H1 (cell line): Measurements from ENCODE around the gene RCAN3. TPM values are rescaled to one million over a fixed set of nuclear protein-coding genes. Genes with fewer than 3 reads are reported as not detected.

ENCODE experiments used
- CTCF ChIA-PET: fragments of 300-600 bp; sonication (Branson Sonifier 250); formaldehyde crosslinking; loops from one replicate; lab custom pipeline; 2021; ENCODE audit not compliant: partially characterized antibody; lab: Charles Lee
- POLR2A ChIA-PET: fragments of 300-600 bp; sonication (Branson Sonifier 250); formaldehyde crosslinking; loops from one replicate; lab custom pipeline; 2021; ENCODE audit warnings: inconsistent platforms; ENCODE audit not compliant: partially characterized antibody; lab: Charles Lee
- DNase-seq, 2 experiments: peaks; one replicate each; pipeline versions ENCODE4 v3.0.0 to v3.0.0-alpha.2; 2010 to 2022; ENCODE audit warnings: low spot score in 2 of 2, low read depth in 1 of 2, mixed read lengths in 1 of 2
- FAIRE-seq: peaks from 2 replicates; lab custom pipeline; 2011; peaks lifted over from hg19 to GRCh38; lab: Jason Lieb, UNC
- H2AFZ ChIP-seq: 2 replicates; pipeline ENCODE4 v1.8.1; 2012; ENCODE audit warnings: low read length, inconsistent platforms
- H2AK5ac ChIP-seq: 2 replicates; pipeline ENCODE4 v1.6.1; 2013; ENCODE audit warnings: low read depth, low read length
- H2BK120ac ChIP-seq: replicated peaks from 2 replicates; pipeline ENCODE3; 2013; ENCODE audit warnings: low read depth, low read length, inconsistent platforms
- H2BK12ac ChIP-seq: 2 replicates; pipeline ENCODE4 v1.6.1; 2013; ENCODE audit warnings: low read depth, low read length
- H2BK15ac ChIP-seq: 2 replicates; pipeline ENCODE4 v1.6.1; 2013; ENCODE audit warnings: low read length
- H2BK20ac ChIP-seq: 2 replicates; pipeline ENCODE4 v1.6.1; 2013; ENCODE audit warnings: low read length
- H2BK5ac ChIP-seq: 2 replicates; pipeline ENCODE4 v1.6.1; 2013; ENCODE audit warnings: low read depth, low read length
- H3K14ac ChIP-seq: 2 replicates; pipeline ENCODE4 v1.6.1; 2013; ENCODE audit warnings: inconsistent platforms; ENCODE audit not compliant: insufficient read length
- H3K18ac ChIP-seq: 2 replicates; pipeline ENCODE4 v1.6.1; 2013; ENCODE audit warnings: low read length; ENCODE audit errors: extremely low read depth
- H3K23ac ChIP-seq: 2 replicates; pipeline ENCODE4 v1.6.1; 2013; ENCODE audit warnings: inconsistent platforms; ENCODE audit not compliant: insufficient read length
- H3K23me2 ChIP-seq: 2 replicates; pipeline ENCODE4 v1.6.1; 2013; ENCODE audit warnings: low read depth, low read length
- H3K27ac ChIP-seq: 2 replicates; pipeline ENCODE4 v1.6.1; 2011; ENCODE audit warnings: low read depth, low read length, inconsistent platforms
- H3K27me3 ChIP-seq, 4 experiments: replicated peaks in 1 of 4; 1 replicate in 1 of 4; 2 replicates in 3 of 4; pipeline versions ENCODE4 v1.6.1 to v1.8.1; 2011 to 2013; ENCODE audit warnings: low read length in 3 of 4, mild to moderate bottlenecking in 3 of 4, inconsistent platforms in 2 of 4, mixed read lengths in 2 of 4, moderate library complexity in 1 of 4; ENCODE audit not compliant: control insufficient read depth in 3 of 4, insufficient read depth in 3 of 4; ENCODE audit errors: extremely low read depth in 1 of 4
- H3K36me3 ChIP-seq, 4 experiments: 2 replicates each; pipeline versions ENCODE4 v1.6.1 to v1.8.1; 2011 to 2013; ENCODE audit warnings: mild to moderate bottlenecking in 4 of 4, low read length in 3 of 4, moderate library complexity in 2 of 4, control low read depth in 1 of 4, inconsistent platforms in 1 of 4; ENCODE audit not compliant: insufficient read depth in 4 of 4, control insufficient read depth in 2 of 4
- H3K4ac ChIP-seq: replicated peaks from 2 replicates; pipeline ENCODE3; 2013; ENCODE audit warnings: low read length, low read depth, mixed read lengths, inconsistent platforms; ENCODE audit not compliant: insufficient read length
- H3K4me1 ChIP-seq, 4 experiments: replicated peaks in 1 of 4; 1 replicate in 1 of 4; 2 replicates in 3 of 4; pipeline versions ENCODE4 v1.6.1 to v1.8.1; 2011 to 2013; ENCODE audit warnings: low read length in 3 of 4, inconsistent platforms in 2 of 4, mixed read lengths in 1 of 4; ENCODE audit not compliant: insufficient read depth in 4 of 4, control insufficient read depth in 3 of 4
- H3K4me2 ChIP-seq, 2 experiments: 2 replicates each; pipeline versions ENCODE4 v1.6.1 to v1.8.1; 2011 to 2013; ENCODE audit warnings: low read depth in 2 of 2, low read length in 2 of 2, control low read depth in 1 of 2, inconsistent platforms in 1 of 2, mild to moderate bottlenecking in 1 of 2; ENCODE audit not compliant: insufficient read depth in 1 of 2
- H3K4me3 ChIP-seq, 4 experiments: fragments of 200-600, 300-600 bp in 1 of 4; sonication (generic), shearing (Covaris generic), sonication (Bioruptor Twin) in 1 of 4; 2 replicates each; pipeline versions ENCODE4 v1.5.1 to v1.8.1; 2011 to 2016; ENCODE audit warnings: low read length in 4 of 4, low read depth in 3 of 4, control low read depth in 2 of 4, inconsistent platforms in 2 of 4, mild to moderate bottlenecking in 2 of 4, mixed read lengths in 1 of 4, moderate library complexity in 1 of 4; ENCODE audit not compliant: insufficient read depth in 2 of 4; ENCODE audit errors: extremely low read depth in 1 of 4
- H3K56ac ChIP-seq: replicated peaks from 2 replicates; pipeline ENCODE3; 2013; ENCODE audit warnings: low read depth, mild to moderate bottlenecking, mixed read lengths, low read length, inconsistent platforms; ENCODE audit not compliant: insufficient read length
- H3K79me1 ChIP-seq: 2 replicates; pipeline ENCODE4 v1.6.1; 2013; ENCODE audit warnings: low read depth, low read length, control low read depth
- H3K79me2 ChIP-seq, 2 experiments: 2 replicates each; pipeline versions ENCODE4 v1.6.1 to v1.8.1; 2012 to 2013; ENCODE audit warnings: low read length in 2 of 2, mild to moderate bottlenecking in 2 of 2, inconsistent platforms in 1 of 2; ENCODE audit not compliant: insufficient read depth in 2 of 2, control insufficient read depth in 1 of 2
- H3K9ac ChIP-seq, 4 experiments: replicated peaks in 1 of 4; 1 replicate in 1 of 4; 2 replicates in 3 of 4; pipeline versions ENCODE4 v1.6.1 to v1.8.1; 2011 to 2013; ENCODE audit warnings: low read depth in 3 of 4, low read length in 3 of 4, control low read depth in 2 of 4, mild to moderate bottlenecking in 2 of 4, moderate library complexity in 2 of 4, inconsistent platforms in 1 of 4; ENCODE audit errors: extremely low read depth in 1 of 4
- H3K9me3 ChIP-seq, 2 experiments: 2 replicates each; pipeline versions ENCODE4 v1.6.1 to v1.8.1; 2012 to 2013; ENCODE audit warnings: mild to moderate bottlenecking in 2 of 2, moderate library complexity in 2 of 2, control low read depth in 1 of 2, inconsistent platforms in 1 of 2, low read depth in 1 of 2, low read length in 1 of 2, mixed read lengths in 1 of 2; ENCODE audit not compliant: insufficient read depth in 2 of 2
- H4K20me1 ChIP-seq, 2 experiments: replicated peaks in 1 of 2; 2 replicates each; pipeline versions ENCODE3 to v1.8.1; 2011 to 2013; ENCODE audit warnings: inconsistent platforms in 2 of 2, low read length in 2 of 2, mild to moderate bottlenecking in 1 of 2; ENCODE audit not compliant: insufficient read depth in 2 of 2, control insufficient read depth in 1 of 2
- H4K5ac ChIP-seq: 2 replicates; pipeline ENCODE4 v1.6.1; 2013; ENCODE audit warnings: low read length, low read depth, mixed read lengths, inconsistent platforms; ENCODE audit not compliant: insufficient read length
- H4K8ac ChIP-seq: 2 replicates; pipeline ENCODE4 v1.8.0; 2013; ENCODE audit warnings: mild to moderate bottlenecking, moderate library complexity, low read length, inconsistent platforms; ENCODE audit not compliant: insufficient read depth; ENCODE audit errors: extremely low read depth
- H4K91ac ChIP-seq: replicated peaks from 2 replicates; pipeline ENCODE3; 2013; ENCODE audit warnings: low read length, mixed read lengths, inconsistent platforms; ENCODE audit not compliant: insufficient read length
- ASH2L ChIP-seq: fragments of 200-600, 300-600 bp; sonication (generic); IDR thresholded peaks from one replicate; pipeline ENCODE4 v1.7.1; 2017; ENCODE audit warnings: low read length
- CEBPB ChIP-seq: IDR thresholded peaks from 2 replicates; pipeline ENCODE4 v1.6.1; 2012; ENCODE audit warnings: low read depth, low read length
- CTCF ChIP-seq, 3 experiments: IDR thresholded peaks; 1 replicate in 2 of 3; 2 replicates in 1 of 3; pipeline versions ENCODE4 v1.5.1 to v1.6.1; 2011; ENCODE audit warnings: low read length in 3 of 3, mild to moderate bottlenecking in 3 of 3, inconsistent platforms in 2 of 3, low read depth in 1 of 3, moderate library complexity in 1 of 3; ENCODE audit not compliant: insufficient read depth in 1 of 3; ENCODE audit errors: control extremely low read depth in 1 of 3
- EZH2 ChIP-seq: fragments of 200-600 bp; sonication (generic); IDR thresholded peaks from 2 replicates; pipeline ENCODE4 v1.7.1; 2012; ENCODE audit warnings: low read depth, mild to moderate bottlenecking, moderate library complexity, low read length, inconsistent platforms; ENCODE audit not compliant: severe bottlenecking
- KDM1A ChIP-seq: fragments of 200-600, 300-600 bp; sonication (generic); IDR thresholded peaks from 2 replicates; pipeline ENCODE4 v1.7.1; 2016; ENCODE audit warnings: mild to moderate bottlenecking, low read length, borderline replicate concordance
- WGBS, 2 experiments: shearing (Covaris generic) in 1 of 2; methylation state at CpG; one replicate each; pipeline versions ENCODE4 v1.1.6 to v1.1.7; 2013 to 2015; ENCODE audit warnings: low lambda C conversion rate in 2 of 2, mixed read lengths in 2 of 2, inconsistent platforms in 1 of 2, low coverage in 1 of 2, missing lambda C conversion rate in 1 of 2; ENCODE audit not compliant: insufficient replicate concordance in 2 of 2, insufficient coverage in 1 of 2, insufficient read length in 1 of 2; ENCODE audit errors: extremely low coverage in 1 of 2, missing lambda C conversion rate in 1 of 2; 5-methylcytosine and 5-hydroxymethylcytosine counted together
- polyA plus RNA-seq, 7 experiments: library from polyadenylated mRNA; depleted of rRNA in 3 of 7; stranded (reverse) in 5 of 7; unstranded in 2 of 7; fragments of >200 nt in 5 of 7; fragments of 200-250 nt in 2 of 7; gene quantifications; 1 replicate in 5 of 7; 2 replicates in 1 of 7; 4 replicates in 1 of 7; pipeline versions ENCODE4 v1.2.1 to v1.2.3, GENCODE V29; 2011 to 2013; ENCODE audit warnings: missing spikeins in 2 of 7, mixed read lengths in 2 of 7
- total RNA-seq: library from RNA; stranded (reverse); fragmentation: NEBNext Ultra II Directional; extraction: Animal tissue kit (Norgen Biotek cat#: 25700); gene quantifications from 2 replicates; pipeline ENCODE4 v1.2.1, GENCODE V29; 2021

RCAN3 gene
- total and polyA plus RNA-seq, 2 of the 8 experiments (the other 6 are each of a cell fraction or from before 2014, with no cell fraction given) = 5.6 to 16.6 TPM

- TF ChIP-seq EZH2 = no peak
- TF ChIP-seq ASH2L = no peak
- peak; percentile 82; the same call in 1 of the 2 replicates for TF ChIP-seq KDM1A
- TF ChIP-seq CTCF (IDR thresholded peaks at IDR 0.05; ENCODE audit: control extremely low read depth in 1 of 3, insufficient read depth in 1 of 3, low read depth in 1 of 3, low read length in 3 of 3) = peak in 1 of 3 experiments; percentile 3; a peak in 1 of 4 replicates
- TF ChIP-seq CEBPB = peak; percentile 6; the same call in 1 of the 2 replicates
- Histone ChIP-seq H4K5ac (no peak overlapping the region), H3K27me3 (peaks cover 0 to 7% (median 0%) of the 10 kb centered on the region in 4 experiments; a peak in 3 of 7 replicates), H2AK5ac (0 out of 2 replicates have a peak overlapping the region, but pooled peaks have one; percentile 47), H2AFZ (0 out of 2 replicates have a peak overlapping the region, but pooled peaks have one; percentile 4), H4K20me1 (no peaks in the 10 kb centered on the region), H3K9me3 (no peaks in the 10 kb centered on the region), H3K18ac (0 out of 2 replicates have a peak overlapping the region, but pooled peaks have one; percentile 24), H3K36me3 (no peaks in the 10 kb centered on the region), H2BK12ac (peak overlapping the region; percentile 3; the same call in 1 of the 2 replicates), H3K79me2 (no peaks in the 10 kb centered on the region), H3K23ac (no peak overlapping the region), H2BK120ac (no peak overlapping the region), H3K27ac (no peak overlapping the region), H4K91ac (no peak overlapping the region), H3K4me2 (peak overlapping the region; percentile 90 to 96), H3K56ac (no peak overlapping the region), H3K79me1 (no peaks in the 10 kb centered on the region), H2BK15ac (0 out of 2 replicates have a peak overlapping the region, but pooled peaks have one; percentile 74), H2BK5ac (peak overlapping the region; percentile 62), H3K23me2 (peaks cover 11% of the 10 kb centered on the region), H3K9ac (no peak overlapping the region; a peak in 1 of 7 replicates), H4K8ac (no peak overlapping the region), H3K4ac (no peak overlapping the region), H3K4me3 (peak overlapping the region; percentile 80 to 95 (median 86)), H2BK20ac (no peak overlapping the region), H3K14ac (no peak overlapping the region), H3K4me1 (peaks cover 0 to 16% (median 7%) of the 10 kb centered on the region in 4 experiments; a peak in 4 of 7 replicates)
- WGBS, 2 experiments = 74% methylated on average over 16 of the region's 16 CpGs; no CpG with 5 or more reads in 1 of the 2 experiments
- POLR2A ChIA-PET = interaction anchor here (0.7 to 1.6 kb wide), 7 partner anchors 13 to 109 kb away, joined by 3 to 5 read pairs (median 4); partner anchors contain the start of gene NIPAL3
- CTCF ChIA-PET = interaction anchor here (0.6 to 3.0 kb wide), 12 partner anchors 10 to 1729 kb away, joined by 3 to 15 read pairs (median 3); no protein-coding TSS in a partner anchor
- DNase-seq = no peak
- no peak for FAIRE-seq
Observed at GRCh38 chr1:24501371-24502064, 1.1 kb upstream of the RCAN3 start.
